K562 (cell line): Measurements from ENCODE around the gene TARS1. TPM values are rescaled to one million over a fixed set of nuclear protein-coding genes. Genes with fewer than 3 reads are reported as not detected.

Experiments
- CCAR2 ChIP-seq: fragments of 200-400 bp; formaldehyde crosslinking; IDR thresholded peaks from 2 replicates; pipeline ENCODE4 v1.6.1; 2017; ENCODE audit warnings: mild to moderate bottlenecking, low read depth, low read length
- CXXC5 ChIP-seq: fragments of 250-450 bp; sonication (Bioruptor Pico); IDR thresholded peaks from 2 replicates; pipeline ENCODE4 v1.8.0; 2022; ENCODE audit warnings: inconsistent platforms, mild to moderate bottlenecking, moderate library complexity
- HNRNPK ChIP-seq: fragments of 200-400 bp; formaldehyde crosslinking; IDR thresholded peaks from one replicate; pipeline ENCODE4 v1.6.1; 2018; ENCODE audit warnings: mild to moderate bottlenecking, low read depth, low read length; ENCODE audit not compliant: poor library complexity, severe bottlenecking
- ILK ChIP-seq: fragments of 450-650 bp; IDR thresholded peaks from 2 replicates; pipeline ENCODE4 v1.6.1; 2016; ENCODE audit warnings: missing genetic modification characterization, low read depth, mild to moderate bottlenecking, missing compliant biosample characterization, moderate library complexity, borderline replicate concordance
- NCOA6 ChIP-seq: fragments of 450-650 bp; IDR thresholded peaks from 2 replicates; pipeline ENCODE4 v1.6.1; 2017; ENCODE audit warnings: mild to moderate bottlenecking
- NFXL1 ChIP-seq: fragments of 450-650 bp; formaldehyde crosslinking; IDR thresholded peaks from 2 replicates; pipeline ENCODE4 v1.4.0; 2021; ENCODE audit warnings: mild to moderate bottlenecking
- PHF20 ChIP-seq: fragments of 450-650 bp; IDR thresholded peaks from 2 replicates; pipeline ENCODE4 v1.6.1; 2018; ENCODE audit not compliant: partially characterized antibody
- XRCC4 ChIP-seq: IDR thresholded peaks from one replicate; pipeline ENCODE4 v1.6.1; 2011; ENCODE audit not compliant: insufficient read depth, insufficient read length; ENCODE audit errors: extremely low read depth
- ZFPM2 ChIP-seq: fragments of 250-450 bp; sonication (Bioruptor Pico); IDR thresholded peaks from 2 replicates; pipeline ENCODE4 v1.5.1; 2022; ENCODE audit warnings: mild to moderate bottlenecking
- ZNF408 ChIP-seq: fragments of 250-450 bp; sonication (Bioruptor Pico); IDR thresholded peaks from 2 replicates; pipeline ENCODE4 v1.4.0; 2020; ENCODE audit warnings: low read depth, mild to moderate bottlenecking, moderate library complexity
- polyA plus RNA-seq, 8 experiments: library from polyadenylated mRNA; depleted of rRNA in 4 of 8; stranded (reverse) in 5 of 8; unstranded in 3 of 8; fragments of >200 nt; fragmentation: Nextera tagmentation in 2 of 8; fragmentation: Illumina TruSeq in 1 of 8; extraction: Ambion mirVana in 2 of 8; extraction: Trizol in 1 of 8; gene quantifications; 2 replicates each; pipeline versions ENCODE4 v1.2.1 to v1.2.3, GENCODE V29; 2011 to 2014; ENCODE audit warnings: inconsistent platforms in 1 of 8, missing spikeins in 1 of 8
- total RNA-seq, 7 experiments: library from RNA; depleted of rRNA in 6 of 7; stranded (reverse); fragments of >200 nt in 6 of 7; fragmentation: Illumina TruSeq in 2 of 7; extraction: Trizol in 2 of 7; gene quantifications; 2 replicates each; pipeline versions ENCODE4 v1.2.1 to v1.2.3, GENCODE V29; 2011 to 2021; ENCODE audit warnings: low replicate concordance in 1 of 7
- TF ChIP-seq, protein P1 (sequence below): sonication (generic); formaldehyde crosslinking; IDR thresholded peaks from 2 replicates; pipeline ENCODE4 v1.5.0; 2020; ENCODE audit warnings: missing genetic modification reagents
- TF ChIP-seq, protein P2 (sequence below), 2 experiments: IDR thresholded peaks; 2 replicates each; pipeline ENCODE4 v1.6.1; 2011; ENCODE audit warnings: borderline replicate concordance in 1 of 2, control low read depth in 1 of 2, low read depth in 1 of 2, low read length in 1 of 2, mild to moderate bottlenecking in 1 of 2, mixed read lengths in 1 of 2, moderate library complexity in 1 of 2; ENCODE audit not compliant: insufficient read depth in 1 of 2, insufficient read length in 1 of 2, poor library complexity in 1 of 2, severe bottlenecking in 1 of 2; ENCODE audit errors: extremely low read depth in 1 of 2
- TF ChIP-seq, protein P3 (sequence below): sonication (generic); formaldehyde crosslinking; IDR thresholded peaks from 2 replicates; pipeline ENCODE4 v1.8.0; 2023; ENCODE audit warnings: mild to moderate bottlenecking, missing genetic modification reagents
- TF ChIP-seq, protein P4 (sequence below): fragments of 250-450 bp; sonication (Bioruptor Pico); IDR thresholded peaks from 2 replicates; pipeline ENCODE4 v1.5.0; 2020; ENCODE audit warnings: mild to moderate bottlenecking, borderline replicate concordance
- TF ChIP-seq, protein P5 (sequence below): IDR thresholded peaks from 3 replicates; pipeline ENCODE4 v1.6.1; 2011; ENCODE audit warnings: borderline replicate concordance, mild to moderate bottlenecking; ENCODE audit not compliant: insufficient read length, insufficient read depth

The TARS1 gene
- total and polyA plus RNA-seq, 9 of the 15 experiments (the other 6 are each of a cell fraction or from before 2014, with no cell fraction given) = 263 to 518 (median 439) TPM

DNA sequence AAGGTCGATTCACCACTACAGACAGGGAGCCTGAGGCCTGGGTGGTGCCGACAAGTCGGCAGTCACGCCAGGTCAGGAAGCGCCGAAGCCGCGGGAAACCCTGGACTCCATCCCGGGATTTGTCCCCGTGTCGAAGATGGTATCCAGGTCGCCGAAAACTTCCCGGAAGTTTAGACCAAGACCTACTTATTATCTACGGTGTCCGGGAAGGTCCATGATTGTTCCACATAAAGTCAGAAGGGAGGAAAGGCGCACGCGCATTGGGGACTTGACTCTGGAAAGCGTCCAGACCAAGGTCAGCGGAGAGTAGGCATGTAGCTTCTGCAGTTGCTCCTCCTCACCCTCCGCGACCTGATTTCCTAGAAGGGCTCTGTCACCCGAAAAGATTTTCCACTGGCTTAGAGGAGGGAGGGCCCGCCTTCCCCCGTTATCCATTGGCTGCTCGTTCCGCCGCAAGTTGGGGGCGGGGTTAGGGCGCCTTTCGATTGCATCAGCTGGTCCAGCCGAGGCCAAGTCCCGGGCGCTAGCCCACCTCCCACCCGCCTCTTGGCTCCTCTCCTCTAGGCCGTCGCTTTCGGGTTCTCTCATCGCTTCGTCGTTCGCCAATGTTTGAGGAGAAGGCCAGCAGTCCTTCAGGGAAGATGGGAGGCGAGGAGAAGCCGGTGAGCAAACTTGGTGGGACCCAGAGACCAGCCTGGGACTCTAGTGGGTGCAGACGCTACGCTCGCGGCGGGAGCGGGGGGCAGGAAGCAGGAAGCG is at the start of gene TARS1 (continued):
- no peak for TF ChIP-seq ILK
- TF ChIP-seq, protein P1, sequence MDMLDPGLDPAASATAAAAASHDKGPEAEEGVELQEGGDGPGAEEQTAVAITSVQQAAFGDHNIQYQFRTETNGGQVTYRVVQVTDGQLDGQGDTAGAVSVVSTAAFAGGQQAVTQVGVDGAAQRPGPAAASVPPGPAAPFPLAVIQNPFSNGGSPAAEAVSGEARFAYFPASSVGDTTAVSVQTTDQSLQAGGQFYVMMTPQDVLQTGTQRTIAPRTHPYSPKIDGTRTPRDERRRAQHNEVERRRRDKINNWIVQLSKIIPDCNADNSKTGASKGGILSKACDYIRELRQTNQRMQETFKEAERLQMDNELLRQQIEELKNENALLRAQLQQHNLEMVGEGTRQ (CRISPR knock-in tag) = no peak
- TF ChIP-seq XRCC4 = no peak
- peak; percentile 81 for TF ChIP-seq PHF20
- no peak for TF ChIP-seq HNRNPK
- TF ChIP-seq NFXL1 = no peak
- TF ChIP-seq, protein P2, sequence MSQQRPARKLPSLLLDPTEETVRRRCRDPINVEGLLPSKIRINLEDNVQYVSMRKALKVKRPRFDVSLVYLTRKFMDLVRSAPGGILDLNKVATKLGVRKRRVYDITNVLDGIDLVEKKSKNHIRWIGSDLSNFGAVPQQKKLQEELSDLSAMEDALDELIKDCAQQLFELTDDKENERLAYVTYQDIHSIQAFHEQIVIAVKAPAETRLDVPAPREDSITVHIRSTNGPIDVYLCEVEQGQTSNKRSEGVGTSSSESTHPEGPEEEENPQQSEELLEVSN (IDR thresholded peaks at IDR 0.05; ENCODE audit: borderline replicate concordance in 1 of 2, extremely low read depth in 1 of 2, insufficient read depth in 1 of 2, insufficient read length in 1 of 2, low read depth in 1 of 2, low read length in 1 of 2, poor library complexity in 1 of 2, severe bottlenecking in 1 of 2) = peak; percentile 41 to 55
- TF ChIP-seq ZFPM2 = no peak
- no peak for TF ChIP-seq ZNF408 (CRISPR knock-in tag)
- TF ChIP-seq CCAR2 = no peak
- no peak for TF ChIP-seq NCOA6
- TF ChIP-seq, protein P3, sequence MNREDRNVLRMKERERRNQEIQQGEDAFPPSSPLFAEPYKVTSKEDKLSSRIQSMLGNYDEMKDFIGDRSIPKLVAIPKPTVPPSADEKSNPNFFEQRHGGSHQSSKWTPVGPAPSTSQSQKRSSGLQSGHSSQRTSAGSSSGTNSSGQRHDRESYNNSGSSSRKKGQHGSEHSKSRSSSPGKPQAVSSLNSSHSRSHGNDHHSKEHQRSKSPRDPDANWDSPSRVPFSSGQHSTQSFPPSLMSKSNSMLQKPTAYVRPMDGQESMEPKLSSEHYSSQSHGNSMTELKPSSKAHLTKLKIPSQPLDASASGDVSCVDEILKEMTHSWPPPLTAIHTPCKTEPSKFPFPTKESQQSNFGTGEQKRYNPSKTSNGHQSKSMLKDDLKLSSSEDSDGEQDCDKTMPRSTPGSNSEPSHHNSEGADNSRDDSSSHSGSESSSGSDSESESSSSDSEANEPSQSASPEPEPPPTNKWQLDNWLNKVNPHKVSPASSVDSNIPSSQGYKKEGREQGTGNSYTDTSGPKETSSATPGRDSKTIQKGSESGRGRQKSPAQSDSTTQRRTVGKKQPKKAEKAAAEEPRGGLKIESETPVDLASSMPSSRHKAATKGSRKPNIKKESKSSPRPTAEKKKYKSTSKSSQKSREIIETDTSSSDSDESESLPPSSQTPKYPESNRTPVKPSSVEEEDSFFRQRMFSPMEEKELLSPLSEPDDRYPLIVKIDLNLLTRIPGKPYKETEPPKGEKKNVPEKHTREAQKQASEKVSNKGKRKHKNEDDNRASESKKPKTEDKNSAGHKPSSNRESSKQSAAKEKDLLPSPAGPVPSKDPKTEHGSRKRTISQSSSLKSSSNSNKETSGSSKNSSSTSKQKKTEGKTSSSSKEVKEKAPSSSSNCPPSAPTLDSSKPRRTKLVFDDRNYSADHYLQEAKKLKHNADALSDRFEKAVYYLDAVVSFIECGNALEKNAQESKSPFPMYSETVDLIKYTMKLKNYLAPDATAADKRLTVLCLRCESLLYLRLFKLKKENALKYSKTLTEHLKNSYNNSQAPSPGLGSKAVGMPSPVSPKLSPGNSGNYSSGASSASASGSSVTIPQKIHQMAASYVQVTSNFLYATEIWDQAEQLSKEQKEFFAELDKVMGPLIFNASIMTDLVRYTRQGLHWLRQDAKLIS (CRISPR knock-in tag) = peak; percentile 65; the same call in 1 of the 2 replicates
- TF ChIP-seq, protein P4, sequence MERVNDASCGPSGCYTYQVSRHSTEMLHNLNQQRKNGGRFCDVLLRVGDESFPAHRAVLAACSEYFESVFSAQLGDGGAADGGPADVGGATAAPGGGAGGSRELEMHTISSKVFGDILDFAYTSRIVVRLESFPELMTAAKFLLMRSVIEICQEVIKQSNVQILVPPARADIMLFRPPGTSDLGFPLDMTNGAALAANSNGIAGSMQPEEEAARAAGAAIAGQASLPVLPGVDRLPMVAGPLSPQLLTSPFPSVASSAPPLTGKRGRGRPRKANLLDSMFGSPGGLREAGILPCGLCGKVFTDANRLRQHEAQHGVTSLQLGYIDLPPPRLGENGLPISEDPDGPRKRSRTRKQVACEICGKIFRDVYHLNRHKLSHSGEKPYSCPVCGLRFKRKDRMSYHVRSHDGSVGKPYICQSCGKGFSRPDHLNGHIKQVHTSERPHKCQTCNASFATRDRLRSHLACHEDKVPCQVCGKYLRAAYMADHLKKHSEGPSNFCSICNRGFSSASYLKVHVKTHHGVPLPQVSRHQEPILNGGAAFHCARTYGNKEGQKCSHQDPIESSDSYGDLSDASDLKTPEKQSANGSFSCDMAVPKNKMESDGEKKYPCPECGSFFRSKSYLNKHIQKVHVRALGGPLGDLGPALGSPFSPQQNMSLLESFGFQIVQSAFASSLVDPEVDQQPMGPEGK = no peak
- TF ChIP-seq, protein P5, sequence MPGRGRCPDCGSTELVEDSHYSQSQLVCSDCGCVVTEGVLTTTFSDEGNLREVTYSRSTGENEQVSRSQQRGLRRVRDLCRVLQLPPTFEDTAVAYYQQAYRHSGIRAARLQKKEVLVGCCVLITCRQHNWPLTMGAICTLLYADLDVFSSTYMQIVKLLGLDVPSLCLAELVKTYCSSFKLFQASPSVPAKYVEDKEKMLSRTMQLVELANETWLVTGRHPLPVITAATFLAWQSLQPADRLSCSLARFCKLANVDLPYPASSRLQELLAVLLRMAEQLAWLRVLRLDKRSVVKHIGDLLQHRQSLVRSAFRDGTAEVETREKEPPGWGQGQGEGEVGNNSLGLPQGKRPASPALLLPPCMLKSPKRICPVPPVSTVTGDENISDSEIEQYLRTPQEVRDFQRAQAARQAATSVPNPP = no peak
- TF ChIP-seq CXXC5 = peak; percentile 97
